ENCODE measurements around the gene TCERG1L.
"Not testable (repeated sequence)": the region's sequence is repeated elsewhere in the genome, so short reads cannot be mapped to it uniquely, and the experiment has no call there.

Gene TCERG1L

DNA sequence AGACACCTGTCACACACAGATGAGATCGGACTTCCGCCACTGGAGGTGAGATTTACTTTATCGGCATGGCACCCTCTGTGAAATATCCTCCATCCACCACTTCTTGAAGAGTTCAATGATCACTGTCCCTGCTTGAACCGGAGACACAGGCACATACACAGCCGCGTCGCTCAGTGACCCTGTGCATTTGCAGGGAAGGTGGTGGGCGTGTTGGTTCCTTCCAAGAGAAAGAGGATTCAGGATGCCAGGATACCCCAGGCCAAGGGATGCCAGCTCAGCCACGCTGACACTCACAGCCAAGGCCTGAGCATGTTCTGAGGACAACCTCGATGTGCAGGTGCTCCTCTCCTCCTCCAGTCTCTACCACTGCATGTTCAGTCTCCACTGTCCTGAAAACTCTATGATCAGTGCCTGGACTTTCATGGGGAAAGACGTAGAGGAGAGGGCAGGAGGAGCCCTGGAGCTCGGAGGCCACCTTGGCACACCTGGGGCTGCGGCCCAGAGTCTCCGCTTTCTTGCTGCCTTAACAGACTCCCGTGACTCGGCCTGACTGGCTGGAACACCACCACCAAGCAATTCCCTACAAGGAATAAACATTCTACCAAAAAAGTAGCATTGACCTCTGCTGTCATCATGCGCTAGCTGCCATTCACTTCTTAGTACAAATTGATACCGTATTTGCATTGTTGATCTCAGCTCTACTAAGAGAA, 115.2 kb downstream of the TCERG1L start:
- DNase-seq (ENCODE audit: low read depth, low spot score), result no peak
- no peak overlapping the region for H3K27ac ChIP-seq

DNA sequence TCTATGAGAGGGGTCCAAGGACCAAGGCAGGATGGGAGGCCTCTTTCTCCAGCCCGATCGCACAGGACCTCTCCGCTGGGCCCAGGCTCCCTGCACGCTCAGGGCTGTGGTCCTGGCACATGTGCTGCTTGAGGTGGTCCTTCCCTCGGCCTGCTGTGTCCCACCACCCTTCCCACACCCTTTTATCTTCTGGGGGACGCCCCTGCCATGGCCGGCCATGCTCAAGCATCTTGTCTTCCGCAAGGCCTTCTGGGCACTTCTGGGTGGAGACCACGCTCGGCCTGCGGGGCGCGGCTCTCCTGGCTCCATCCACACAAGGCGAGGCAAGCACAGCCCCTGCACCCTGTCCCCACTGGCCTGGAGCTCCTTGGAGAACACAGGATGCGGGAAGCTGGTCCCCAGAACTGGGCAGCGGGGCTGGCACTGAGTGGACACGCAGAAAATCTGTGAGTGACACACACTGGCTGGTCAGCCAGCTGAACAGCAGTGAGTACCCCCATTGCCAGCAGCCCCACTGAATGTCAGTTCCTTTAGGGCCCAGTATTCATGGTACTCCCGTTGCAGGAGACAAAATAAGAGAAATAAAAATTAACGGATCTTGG, 115.9 kb downstream of the TCERG1L start:
- H3K27ac ChIP-seq, result no peak overlapping the region
- no peak for DNase-seq (ENCODE audit: low read depth, low spot score)

DNA sequence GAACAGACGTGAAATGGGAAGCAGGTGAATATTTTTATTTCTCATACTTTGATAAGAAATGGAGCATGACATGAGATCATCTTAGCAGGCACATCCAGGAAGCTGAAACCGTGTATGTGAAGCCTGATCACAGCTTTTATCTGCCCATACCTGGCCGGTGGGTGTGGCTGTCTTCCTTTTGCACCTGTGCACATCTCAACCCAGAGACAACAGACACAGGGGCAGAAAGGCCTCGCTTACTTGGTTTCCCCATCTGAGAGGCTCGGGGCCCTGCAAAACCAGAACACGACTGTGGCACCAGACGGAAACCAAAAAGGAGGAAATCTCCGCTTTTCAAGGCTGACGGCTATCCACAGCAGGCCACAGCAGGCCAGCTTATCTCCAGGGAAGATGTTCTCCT, 116.4 kb downstream of the TCERG1L start:
- no peak overlapping the region for H3K27ac ChIP-seq
- DNase-seq (ENCODE audit: low read depth, low spot score), result no peak

DNA sequence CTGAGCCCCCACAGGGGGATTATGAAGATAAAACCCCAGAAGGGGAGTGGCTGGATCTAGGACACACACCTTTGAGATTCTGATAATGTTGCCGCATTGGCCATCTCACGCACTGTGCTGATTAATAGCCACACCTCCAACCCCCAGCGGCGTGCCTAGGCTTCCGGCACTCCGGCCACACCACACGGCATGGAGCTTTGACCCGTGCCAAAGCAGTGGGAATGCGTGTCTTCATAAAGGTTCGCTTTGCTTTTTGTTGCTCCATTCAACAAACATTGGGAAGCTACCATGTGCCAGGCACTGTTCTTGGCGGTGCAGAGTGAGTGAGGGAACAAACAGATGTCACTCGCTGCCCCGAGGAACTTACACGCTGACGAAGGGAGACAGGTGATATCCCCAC, 117.6 kb downstream of the TCERG1L start:
- H3K27ac ChIP-seq, result no peak overlapping the region
- no peak for DNase-seq (ENCODE audit: low read depth, low spot score)

DNA sequence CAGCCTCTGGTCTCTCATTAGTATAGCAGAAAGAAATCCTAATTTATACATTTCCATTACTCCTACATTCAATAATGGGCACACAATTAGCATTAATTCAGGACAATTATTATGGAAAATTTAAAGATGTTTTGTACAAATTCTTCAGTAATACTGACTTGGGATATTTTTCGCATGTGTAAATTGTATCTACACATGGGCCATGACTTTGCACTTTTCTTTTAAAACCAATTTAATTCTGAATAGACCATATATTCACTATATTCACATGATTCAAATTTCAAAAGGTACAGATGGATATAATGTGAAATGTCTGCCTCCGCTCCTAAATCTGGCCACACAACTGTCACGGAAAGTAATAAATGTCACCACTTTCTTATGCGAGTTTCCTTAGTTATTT, 123.0 kb downstream of the TCERG1L start:
- no peak for DNase-seq (ENCODE audit: low read depth, low spot score)
- H3K27ac ChIP-seq, result no peak overlapping the region

DNA sequence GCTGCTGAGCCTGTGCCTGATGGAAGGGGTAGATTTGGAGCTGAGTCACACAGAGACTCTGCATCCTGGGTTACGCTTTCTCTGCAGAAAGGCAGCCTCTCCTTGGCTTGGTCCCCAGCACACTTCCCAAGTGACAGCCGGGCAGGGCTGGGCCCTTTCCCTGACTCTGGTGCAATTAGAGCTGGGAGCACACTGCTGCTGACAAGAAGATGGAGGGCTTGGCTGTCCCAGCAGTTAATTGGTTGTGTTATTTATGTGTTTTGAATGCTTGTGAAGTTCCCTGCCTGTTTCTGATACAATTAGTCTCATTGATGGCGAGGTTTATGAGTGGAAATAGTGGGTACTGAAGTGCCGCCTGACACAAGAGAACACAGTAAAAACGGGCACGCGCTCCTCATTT, 123.6 kb downstream of the TCERG1L start:
- no peak overlapping the region for H3K27ac ChIP-seq
- no peak for DNase-seq (ENCODE audit: low read depth, low spot score)

DNA sequence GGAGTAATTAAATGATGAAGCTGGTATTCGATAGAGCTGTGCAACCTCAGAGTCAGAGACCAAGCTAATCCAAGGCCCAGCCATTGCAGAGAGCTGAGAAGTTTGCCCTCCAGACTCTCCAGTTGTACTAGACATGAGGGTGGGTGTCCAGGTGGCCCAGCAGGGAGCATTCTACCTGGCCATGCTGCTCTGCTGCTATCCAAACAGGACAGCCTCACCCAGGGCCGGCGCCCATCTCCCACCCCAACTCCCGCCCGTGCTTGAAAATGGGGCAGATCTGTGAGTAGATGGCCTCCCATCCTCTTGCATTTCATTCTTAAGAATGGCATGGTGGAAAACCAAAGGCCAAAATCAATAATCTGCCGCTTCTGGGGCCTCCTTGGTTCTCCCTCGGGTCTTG, 124.2 kb downstream of the TCERG1L start:
- H3K27ac ChIP-seq, result no peak overlapping the region
- DNase-seq (ENCODE audit: low read depth, low spot score), result no peak

DNA sequence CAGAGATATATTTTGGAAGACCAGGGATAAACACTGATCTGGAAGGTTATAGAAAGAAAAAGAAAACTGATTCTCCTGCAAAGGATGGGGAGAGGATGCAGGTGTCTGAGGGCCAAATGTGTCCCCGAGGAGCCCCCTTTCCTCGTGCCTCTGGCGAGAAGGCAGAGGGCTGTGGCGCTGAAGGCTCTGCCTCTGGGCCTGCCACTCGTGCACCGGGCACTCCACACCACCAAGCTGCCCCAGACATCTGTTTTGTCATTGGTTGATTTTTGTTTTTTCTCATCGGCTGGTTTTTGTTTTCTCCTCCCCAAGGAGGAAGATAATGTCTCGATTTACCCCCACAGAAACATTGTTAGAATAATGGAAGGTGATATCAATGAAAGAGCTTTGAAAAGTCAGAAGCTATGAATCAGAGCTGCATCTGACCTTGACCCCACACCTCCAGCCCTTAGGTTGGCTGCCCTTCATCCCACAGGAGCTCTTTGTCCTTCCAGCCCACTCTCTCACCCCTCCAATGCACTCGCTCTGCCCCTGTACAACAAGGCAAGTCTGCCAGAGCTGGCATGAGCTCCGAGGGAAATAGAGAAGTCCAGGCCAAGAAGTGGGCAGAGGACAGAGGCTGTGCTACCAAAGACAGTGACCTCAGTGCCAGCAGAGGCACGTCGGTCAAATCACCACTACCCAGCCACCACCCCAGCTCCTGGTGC, 124.8 kb downstream of the TCERG1L start:
- H3K27ac ChIP-seq, result no peak overlapping the region
- DNase-seq (ENCODE audit: low read depth, low spot score), result no peak

DNA sequence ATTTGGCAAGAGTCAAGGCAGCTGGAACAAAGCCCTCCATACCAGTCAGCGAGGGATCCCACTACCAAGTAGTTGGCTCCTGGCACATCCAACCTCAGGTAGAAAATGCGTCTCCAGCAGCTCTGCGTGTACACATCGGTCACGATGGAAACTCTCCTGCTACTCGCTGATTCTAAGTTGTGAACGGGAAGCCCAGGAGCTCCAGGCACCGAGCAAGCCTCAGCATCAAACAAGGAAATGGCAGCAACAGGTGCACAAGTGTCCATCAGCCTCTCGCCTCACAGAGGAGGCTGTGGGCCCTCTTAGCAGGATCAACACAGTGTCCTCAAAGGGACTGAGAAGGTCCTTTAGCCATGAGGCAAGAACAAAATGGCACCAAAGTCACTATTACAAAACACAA, 127.0 kb downstream of the TCERG1L start:
- H3K27ac ChIP-seq, result no peak overlapping the region
- DNase-seq (ENCODE audit: low read depth, low spot score), result no peak

DNA sequence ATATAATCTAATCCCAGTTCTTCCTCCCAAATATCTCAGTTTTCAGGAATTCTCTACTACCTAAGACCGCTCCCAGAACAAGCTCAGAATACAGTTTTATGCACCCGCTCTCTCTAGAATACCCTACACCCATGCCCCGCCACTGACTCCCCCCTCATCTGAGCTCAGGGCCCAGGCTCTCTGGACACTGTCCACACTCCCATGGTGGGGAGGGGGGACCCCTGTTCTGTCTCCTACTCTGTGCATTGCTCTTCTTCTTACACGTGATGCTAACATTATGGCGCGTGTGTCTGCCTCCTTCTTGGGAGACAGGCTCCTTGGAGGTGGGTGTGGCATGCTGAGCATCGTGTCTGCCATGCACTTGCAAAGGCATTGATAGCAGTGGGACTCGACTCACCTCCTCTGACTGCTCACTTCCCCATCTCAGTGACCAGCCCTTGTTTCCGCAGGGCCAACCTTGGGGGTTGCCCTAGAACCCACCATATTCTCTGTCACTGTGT, 127.9 kb downstream of the TCERG1L start:
- no peak overlapping the region for H3K27ac ChIP-seq

DNA sequence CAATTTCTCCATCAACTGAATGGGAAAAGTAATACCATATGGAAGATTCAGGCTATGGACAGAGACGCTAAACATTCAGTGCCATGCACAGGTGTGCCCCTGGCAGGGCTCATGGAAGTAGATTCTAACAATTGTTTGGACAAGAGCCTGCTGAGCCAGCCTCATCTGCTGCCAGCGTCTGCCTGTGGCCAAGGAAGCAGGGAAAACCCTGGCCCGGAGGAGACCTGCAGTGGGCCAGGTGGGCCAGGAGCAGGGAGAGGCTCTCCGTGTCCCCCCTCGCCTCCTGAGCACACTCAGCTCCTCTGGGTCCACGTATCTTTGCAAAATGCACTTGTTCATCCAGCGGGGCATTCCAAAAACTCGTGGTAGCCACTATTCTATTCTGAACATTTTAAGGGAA, 130.1 kb downstream of the TCERG1L start:
- no peak overlapping the region for H3K27ac ChIP-seq
- no peak for DNase-seq (ENCODE audit: low read depth, low spot score)

More for the DNA sequence above, 127.9 kb downstream of the TCERG1L start:
- no peak for DNase-seq (ENCODE audit: low read depth, low spot score)

DNA sequence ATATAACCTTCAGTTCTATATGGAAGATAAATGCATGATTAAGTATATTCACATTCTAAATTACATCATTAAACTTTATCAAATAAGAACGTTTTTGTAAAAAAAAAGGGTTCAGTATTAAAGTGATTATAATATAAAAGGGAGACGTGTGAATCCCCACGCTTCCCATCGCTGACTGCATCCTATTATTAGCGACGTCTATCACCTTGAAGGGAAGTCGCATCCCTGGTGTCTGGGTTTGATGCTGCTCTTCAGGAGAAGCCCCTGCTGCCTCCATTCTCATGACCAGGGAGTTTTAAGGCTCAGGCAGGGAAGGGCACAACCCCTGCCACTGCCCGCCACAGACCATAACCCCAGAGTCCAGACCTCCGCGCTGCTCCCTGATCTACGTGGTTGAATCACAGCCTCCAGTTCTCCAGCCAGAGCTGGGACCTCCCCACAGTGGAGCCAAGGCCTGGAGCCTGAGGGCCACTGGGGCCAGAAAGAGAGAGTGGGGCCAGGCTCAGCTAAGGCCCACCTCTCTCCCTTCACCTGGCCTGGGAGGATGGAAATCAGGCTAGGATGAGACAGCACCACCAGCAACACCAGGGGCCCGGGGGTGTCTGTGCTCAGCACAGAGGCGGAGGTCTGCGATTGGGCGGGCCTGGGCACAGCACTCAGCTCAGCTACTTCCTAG, 130.6 kb downstream of the TCERG1L start:
- H3K27ac ChIP-seq, result no peak overlapping the region
- no peak for DNase-seq (ENCODE audit: low read depth, low spot score)

DNA sequence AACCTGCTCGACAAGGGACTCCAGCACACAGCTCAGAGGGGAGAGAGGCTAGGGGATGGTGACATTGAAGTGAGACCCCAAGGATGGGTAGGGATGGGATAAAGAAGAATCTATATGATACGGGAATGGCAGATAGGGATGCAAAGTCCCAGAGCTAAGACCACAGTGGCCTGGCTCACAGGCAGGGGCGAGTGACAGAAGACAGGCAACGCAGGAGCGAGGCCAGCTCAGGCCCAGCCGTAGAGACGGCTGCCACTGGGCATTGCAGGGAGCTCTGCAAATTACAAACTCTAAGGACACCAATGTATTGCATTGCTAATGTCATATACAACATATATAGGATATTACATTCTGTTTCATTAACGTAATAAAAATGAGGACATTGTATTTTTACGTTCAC, 131.4 kb downstream of the TCERG1L start:
- H3K27ac ChIP-seq, result no peak overlapping the region
- no peak for DNase-seq (ENCODE audit: low read depth, low spot score)

DNA sequence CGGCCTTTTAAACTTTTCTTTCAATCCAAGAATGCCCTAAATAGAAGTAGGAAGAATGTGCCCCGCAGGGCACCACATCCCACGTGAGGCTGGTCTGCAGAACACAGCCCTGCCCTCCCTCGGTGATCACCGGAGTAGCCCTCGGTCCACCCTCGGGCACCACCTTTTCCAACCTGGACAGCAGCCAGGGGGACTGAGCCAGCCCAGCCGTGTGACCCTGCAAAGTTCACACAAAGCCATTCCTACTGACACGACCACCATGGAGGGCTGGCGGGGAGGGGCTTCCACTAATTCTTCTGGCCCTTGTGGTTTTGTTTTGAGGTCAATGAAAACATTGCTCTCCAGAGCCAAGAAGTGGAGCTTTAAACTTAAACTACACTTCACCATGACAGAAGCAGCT, 132.2 kb downstream of the TCERG1L start:
- H3K27ac ChIP-seq, result no peak overlapping the region
- DNase-seq (ENCODE audit: low read depth, low spot score), result no peak

DNA sequence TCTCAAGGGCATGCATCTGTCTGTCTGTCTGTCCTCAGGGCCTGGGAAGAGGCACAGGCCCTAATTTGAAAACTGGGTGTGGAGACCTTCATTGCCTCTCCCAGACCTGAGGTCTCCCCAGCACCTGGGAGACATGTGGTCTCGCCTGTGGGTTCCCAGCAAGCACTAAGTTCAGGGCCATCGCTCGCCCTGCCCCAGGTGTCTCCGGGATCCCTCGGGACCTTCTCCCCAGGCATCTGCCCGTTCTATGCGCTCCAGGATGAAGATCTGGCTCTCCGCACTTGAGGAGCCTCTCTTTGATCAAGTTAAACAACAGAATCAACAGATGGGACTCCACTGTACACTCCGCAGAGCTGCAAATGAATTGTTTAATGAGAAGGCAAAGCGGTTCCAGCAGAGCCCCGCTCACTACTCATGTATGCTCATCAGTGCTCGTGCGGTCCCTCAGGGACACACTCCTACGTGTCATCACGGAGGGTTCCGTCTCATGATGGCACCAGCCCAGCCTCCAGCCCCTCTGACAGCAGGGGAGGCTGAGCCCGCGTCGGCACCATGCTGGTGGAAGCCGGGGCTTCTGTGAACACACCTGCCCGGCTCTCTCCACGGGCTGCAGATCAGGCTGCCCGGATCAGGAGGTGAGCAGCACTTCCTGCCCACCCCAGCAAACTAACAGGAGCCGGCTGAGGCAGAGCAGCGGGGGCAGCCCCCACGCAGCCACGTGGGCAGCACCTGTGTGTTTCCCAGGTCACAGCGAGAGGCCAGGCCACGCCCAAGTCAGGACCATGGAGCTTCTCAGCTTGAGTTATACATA, 132.8 kb downstream of the TCERG1L start:
- no peak for DNase-seq (ENCODE audit: low read depth, low spot score)

DNA sequence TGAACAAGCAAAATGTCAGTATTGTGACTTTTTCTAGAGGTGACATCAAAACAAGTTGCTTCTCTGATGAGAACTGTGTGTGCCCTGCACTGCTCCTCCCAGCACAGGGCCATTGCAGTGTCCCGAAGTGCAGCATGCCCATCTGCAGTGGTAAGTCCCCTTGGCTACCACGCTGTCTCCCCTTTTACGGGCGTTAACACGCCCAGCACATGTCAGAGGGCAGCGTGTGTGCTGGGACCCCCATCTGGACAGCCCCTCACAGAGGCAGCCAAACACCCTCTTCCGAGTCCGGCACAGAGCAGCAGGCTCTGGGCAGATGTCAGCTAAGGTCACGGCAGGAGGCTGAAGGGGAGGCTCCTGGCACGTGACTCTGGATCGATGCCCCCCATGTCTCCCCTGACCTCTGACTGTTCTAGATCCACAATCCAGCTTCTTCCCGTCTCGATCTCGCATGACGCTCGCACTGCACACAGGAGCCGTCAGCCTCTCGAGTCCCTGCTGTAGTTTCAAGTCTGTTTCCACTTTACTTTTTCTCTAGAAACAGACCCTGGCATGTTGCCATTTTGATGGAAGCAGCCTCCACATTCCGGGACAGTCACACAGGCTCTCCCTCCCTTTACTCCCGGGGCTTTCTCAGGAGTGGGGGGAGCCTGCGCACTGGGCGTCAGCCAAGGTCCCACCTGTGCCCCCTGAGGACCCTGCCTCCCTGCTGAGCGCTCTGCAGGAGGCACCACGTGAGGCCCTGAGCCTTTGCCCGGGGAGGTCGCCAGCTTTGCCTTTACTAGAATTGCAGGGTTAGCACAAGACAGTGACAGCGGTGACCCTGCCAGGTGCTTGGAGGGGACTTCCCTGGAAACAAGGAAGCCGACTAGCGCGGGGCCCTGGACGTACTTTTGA, 133.8 kb downstream of the TCERG1L start:
- no peak overlapping the region for H3K27ac ChIP-seq
- DNase-seq (ENCODE audit: low read depth, low spot score), result no peak

More for the DNA sequence above, 132.8 kb downstream of the TCERG1L start:
- H3K27ac ChIP-seq, result no peak overlapping the region

DNA sequence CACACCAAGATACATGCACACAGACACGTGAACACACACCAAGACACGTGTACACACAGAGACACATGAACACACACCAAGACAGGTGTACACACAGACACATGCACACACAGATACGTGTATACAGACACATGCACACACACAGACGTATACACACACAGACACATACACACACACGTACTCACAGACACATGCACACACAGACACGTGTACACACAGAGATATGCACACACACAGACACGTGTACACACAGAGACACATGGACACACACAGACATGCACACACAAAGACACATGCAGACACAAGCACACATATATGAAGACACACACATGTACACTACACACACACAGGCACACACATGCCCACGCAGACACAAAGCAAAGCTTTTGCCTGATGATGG, 134.6 kb downstream of the TCERG1L start:
- H3K27ac ChIP-seq, result no peak overlapping the region
- DNase-seq (ENCODE audit: low read depth, low spot score), result no peak

DNA sequence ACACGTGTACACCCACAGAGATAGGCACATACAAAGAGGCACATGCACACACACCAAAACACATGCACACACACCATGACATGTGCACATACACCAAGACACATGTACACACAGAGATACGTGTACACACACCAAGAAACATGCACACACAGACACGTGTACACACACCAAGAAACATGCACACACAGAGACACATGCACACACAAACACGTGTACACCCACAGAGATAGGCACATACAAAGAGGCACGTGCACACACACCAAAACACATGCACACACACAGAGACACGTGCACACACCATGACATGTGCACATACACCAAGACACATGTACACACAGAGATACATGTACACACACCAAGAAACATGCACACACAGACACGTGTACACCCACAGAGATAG, 135.2 kb downstream of the TCERG1L start:
- not testable (repeated sequence) for H3K27ac ChIP-seq; DNase-seq (ENCODE audit: low read depth, low spot score)

DNA sequence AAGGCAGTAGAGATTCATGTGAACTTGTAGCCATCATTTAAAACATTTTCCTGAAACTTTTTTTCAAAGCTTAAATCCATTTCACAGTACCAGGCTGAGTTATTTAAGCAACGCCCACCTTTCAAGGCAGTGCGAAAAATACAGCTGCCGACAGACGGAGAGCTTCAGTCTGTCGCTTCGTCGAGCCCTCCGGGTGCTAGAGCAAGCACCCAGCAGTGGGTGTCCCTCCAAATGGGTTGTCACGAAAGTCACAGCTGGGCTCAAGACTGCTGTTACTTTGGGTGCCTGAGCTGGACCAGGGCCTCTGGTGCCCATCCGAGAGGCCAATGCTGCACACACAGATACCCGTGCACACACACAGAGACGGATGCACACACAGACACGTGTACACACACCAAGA, 135.6 kb downstream of the TCERG1L start:
- DNase-seq (ENCODE audit: low read depth, low spot score), result no peak
- no peak overlapping the region for H3K27ac ChIP-seq

Data from epithelial cell of prostate (primary cell).